ENCODE measurements around the gene KCNT1.
"Not testable (repeated sequence)": the region's sequence is repeated elsewhere in the genome, so short reads cannot be mapped to it uniquely, and the experiment has no call there.

The KCNT1 gene

GRCh38 chr9:135701959-135702721 is at the start of gene KCNT1:
TSS of gene KCNT1 (plus strand) at chr9:135702185. CDS start at chr9:135702259, 74 bp downstream.
- peak; percentile 56 for DNase-seq (ENCODE audit: low read depth)

DNA sequence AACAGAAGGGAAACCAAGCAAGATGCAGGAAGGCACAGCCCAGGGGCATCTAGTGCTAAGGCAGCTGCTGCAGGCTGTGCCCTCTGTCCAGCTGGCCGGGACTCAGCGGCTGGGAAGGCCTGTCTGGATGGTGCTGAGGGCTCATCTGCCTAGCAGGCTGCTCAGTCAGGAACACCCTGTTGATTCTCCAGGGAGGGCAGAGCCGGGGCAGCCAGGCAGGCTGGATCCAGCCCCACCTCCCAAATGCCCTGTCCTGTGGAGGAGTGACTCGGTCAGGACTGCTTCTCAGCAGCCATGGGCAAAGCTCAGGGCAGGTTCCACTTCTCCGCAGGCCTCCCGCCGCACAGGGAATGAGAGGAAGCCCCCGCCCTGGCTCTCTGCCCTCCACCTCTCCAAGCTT is 46.7 kb upstream of the KCNT1 start:
- DNase-seq (ENCODE audit: low read depth) = no peak

- no peak for DNase-seq (ENCODE audit: low read depth)
Measured at GRCh38 chr9:135657416-135657815, 44.6 kb upstream of the KCNT1 start.

- no peak for DNase-seq (ENCODE audit: low read depth)
Measured at GRCh38 chr9:135659252-135659651, 42.7 kb upstream of the KCNT1 start.

DNA sequence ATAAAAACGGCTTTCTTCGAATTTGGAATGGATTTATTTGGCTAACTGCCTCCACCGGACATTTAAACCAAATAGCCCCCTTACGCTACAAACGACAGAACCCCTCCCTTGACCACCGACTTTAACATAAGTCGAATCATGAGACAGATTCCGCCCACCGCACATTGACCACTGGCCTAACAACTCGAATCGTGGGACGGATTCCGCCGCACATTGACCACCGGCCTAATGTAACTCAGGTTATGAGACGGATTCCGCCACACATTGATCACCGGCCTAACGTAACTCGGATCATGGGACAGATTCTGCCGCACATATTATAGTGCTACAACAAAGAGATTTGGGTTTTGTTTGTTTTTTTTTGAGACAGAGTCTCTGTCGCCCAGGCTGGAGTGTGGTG is 41.6 kb upstream of the KCNT1 start:
- no peak for DNase-seq (ENCODE audit: low read depth)

DNA sequence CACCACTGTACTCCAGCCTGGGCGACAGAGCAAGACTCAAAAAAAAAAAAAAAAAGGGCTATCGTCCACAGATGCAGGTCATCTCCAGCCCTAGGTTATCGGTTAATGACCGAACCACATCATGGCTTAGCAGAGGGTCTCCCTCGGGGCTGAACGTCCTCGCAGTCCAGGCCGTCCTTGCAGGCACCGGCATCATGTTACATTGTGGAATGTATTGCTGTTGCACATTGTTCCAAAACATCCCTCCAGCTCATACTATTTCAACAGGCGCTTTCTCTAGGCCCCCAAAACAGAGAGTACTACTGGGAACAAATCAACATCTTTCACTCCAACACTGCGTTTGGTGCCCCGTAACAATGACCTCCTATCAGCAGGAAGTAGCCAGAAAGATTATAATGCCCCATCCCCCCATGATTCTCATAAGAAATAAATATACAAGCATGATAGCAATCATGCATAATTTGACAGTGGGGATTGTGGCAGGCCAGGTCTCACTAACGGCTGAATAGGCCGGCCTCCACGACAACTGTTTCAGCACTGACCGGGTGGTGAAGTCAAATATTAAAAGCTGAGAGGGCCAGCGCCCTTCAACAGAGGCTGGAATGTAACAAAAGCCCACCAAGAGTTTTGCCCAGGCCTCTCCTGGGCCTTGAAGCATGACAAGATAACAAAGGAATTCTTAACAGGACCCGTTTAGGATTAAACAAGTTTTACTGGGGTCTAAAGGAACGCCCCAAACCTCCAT is 40.0 kb upstream of the KCNT1 start:
- no peak for DNase-seq (ENCODE audit: low read depth)

DNA sequence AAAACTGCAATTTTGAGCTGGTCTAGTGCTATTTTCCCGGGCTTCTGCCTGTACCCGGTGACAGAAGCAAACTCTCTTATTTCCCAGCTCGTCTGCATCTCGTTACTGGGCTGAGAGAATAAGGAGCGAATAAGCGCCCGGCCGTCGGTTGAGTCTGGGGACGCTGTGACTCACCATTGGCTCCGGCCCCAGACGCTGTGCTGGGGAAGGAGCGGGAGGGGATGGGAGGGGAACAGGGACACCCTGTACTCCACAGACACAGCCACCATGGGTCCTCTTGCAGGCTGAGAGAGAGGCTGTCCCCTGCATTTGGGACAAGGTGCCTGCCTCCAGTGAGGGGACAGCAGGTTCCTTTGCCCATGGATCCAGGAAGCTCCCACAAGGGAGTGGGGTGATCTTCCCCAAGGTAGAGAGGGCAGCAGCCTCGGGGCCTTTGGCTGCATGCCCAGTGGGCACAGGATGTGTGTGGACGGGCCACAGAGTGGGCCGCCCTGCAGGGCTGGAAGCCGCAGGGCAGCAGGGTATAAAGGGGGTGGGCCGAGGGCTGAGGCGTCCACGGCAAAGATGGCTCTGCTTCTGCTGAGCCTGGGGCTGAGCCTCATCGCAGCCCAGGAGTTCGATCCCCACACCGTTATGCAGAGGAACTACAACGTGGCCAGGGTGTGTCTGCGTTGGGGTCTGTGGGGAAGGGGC is 39.1 kb upstream of the KCNT1 start, which contains the start of gene LCN9:
LCN9 (plus strand) TSS at position 552 of the 693 bp plus-strand sequence; CDS start at position 565, 13 bp downstream.
- DNase-seq (ENCODE audit: low read depth) = peak; percentile 5

- no peak for DNase-seq (ENCODE audit: low read depth)
Measured at GRCh38 chr9:135663451-135663770, 38.6 kb upstream of the KCNT1 start.

DNA sequence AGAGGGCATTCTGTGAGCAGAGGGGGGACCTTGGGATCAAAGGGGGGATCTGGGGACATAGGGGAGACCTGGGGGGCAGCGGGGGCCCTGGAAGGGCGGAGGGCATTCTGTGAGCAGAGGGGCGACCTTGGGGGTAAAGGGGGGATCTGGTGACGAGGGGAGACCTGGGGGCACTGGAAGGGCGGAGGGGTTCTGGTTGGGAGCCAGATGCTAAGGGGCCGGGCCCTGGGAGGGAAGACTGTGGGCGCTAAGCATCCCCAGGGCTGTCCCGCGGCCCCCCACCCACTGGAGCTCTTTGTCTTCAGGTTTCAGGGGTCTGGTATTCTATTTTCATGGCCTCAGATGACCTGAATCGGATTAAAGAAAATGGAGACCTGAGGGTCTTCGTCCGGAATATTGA is 38.1 kb upstream of the KCNT1 start:
- no peak for DNase-seq (ENCODE audit: low read depth)

GRCh38 chr9:135664266-135664665 is 37.7 kb upstream of the KCNT1 start:
- no peak for DNase-seq (ENCODE audit: low read depth)

DNA sequence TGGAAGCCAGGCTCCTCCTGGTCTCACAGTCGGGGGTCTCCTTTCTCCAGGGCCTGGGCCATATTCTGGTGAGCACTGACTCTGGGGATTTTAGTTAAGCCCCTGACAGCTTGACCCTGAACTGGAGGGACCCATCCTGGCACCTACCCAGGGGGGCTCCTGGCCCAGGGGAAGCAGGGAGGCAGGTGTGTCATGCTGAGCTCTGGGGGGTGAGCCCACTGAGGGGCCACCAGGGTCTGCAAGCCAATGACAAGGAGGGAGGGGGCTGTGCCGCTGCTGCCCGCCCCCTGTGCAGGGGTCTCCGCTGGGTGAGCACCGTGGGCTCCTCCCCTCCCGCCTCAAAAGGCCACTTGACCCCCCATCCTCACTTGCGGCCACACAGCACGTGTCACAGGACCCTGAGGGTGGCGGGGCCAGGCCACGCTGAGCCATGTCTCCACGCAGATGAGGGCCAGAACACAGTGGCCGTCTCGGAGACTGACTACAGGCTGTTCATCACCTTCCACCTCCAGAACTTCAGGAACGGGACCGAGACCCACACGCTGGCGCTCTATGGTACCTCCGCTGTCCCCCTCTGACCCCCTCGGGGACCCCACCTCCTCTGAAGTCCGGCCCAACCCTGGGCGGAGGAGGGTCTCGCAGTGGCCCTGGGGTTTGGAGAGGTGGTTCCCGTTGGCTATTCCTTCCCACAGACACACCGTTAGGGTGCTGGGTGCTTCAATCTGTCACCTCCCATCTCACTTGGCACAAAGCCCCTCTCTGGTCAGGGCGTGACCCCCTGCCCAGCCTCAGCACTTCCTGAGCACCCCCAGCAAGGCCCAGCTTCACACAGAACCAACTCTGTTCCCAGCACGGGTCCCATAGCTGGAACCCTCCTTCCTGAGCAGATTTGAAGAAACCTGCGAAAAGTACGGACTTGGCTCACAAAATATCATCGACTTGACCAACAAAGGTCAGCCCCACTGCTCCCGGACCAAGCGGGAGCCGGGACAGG is 36.9 kb upstream of the KCNT1 start:
- DNase-seq (ENCODE audit: low read depth) = no peak

DNA sequence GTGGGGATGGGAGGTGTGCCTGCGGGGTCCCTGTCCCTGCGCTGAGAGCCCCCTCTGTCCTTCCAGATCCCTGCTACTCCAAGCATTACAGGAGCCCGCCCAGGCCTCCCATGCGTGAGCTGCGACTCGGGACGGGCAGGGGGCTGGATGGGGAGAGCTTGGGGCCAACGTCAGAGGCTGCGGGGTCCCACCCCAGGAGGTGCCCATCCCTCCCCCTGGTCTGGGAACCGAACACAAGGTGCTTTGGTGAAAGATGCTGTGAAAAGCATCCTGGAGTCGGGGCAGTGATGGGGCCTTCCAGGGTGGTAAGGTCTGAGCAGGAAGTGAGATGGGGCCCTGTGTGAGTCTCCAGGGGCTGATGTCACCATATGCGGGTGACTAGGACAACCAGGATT is 36.2 kb upstream of the KCNT1 start:
- no peak for DNase-seq (ENCODE audit: low read depth)

GRCh38 chr9:135666534-135667462 is 35.2 kb upstream of the KCNT1 start:
- DNase-seq (ENCODE audit: low read depth) = no peak

GRCh38 chr9:135667463-135668001 is 34.5 kb upstream of the KCNT1 start:
- no peak for DNase-seq (ENCODE audit: low read depth)

DNA sequence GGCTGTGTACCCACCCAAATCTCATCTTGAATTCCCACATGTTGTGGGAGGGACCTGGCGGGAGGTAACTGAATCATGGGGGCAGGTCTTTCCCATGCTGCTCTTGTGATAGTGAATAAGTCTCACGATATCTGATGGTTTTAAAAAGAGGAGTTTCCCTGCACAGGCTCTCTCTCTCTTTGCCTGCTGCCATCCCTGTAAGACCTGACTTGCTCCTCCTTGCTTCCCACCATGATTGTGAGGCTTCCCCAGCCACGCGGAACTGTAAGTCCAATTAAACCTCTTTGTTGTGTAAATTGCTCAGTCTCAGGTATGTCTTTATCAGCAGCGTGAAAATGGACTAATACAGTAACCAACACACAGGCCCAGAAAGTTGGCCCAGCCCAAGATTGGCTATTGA is 33.0 kb upstream of the KCNT1 start:
- DNase-seq (ENCODE audit: low read depth) = not testable (repeated sequence)

GRCh38 chr9:135669616-135670285 is 32.2 kb upstream of the KCNT1 start:
- DNase-seq (ENCODE audit: low read depth) = no peak

GRCh38 chr9:135670721-135671590 is 31.0 kb upstream of the KCNT1 start:
- no peak for DNase-seq (ENCODE audit: low read depth)

DNA sequence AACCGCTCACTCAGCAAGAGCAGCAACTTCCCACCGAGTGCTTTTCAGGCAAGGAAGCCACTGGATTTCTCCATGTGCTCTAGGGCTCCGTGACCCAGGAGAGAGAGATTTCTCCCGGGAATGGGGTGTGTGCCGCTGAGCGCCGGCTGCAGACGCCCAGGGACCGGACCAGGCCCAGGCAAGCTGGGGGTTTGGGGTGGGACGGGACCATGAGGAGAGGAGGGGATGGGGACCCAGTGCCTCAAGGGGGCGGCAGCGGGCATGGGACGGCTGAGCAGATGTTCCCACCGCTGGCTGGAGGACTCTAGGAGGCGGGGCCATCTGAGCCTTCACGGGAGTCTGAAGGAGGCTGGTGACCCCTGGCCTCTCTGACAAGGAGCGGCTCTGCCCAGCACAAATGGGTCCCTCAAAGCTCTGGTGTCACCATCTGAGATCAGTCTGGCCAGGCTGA is 30.4 kb upstream of the KCNT1 start:
- no peak for DNase-seq (ENCODE audit: low read depth)

- not testable (repeated sequence) for DNase-seq (ENCODE audit: low read depth)
Measured at GRCh38 chr9:135672786-135673185, 29.2 kb upstream of the KCNT1 start.

Data from ELR (cell line).